H7 (cell line): ENCODE results near the gene CCDC69. TPM values are rescaled to one million over a fixed set of nuclear protein-coding genes. Genes with fewer than 3 reads are reported as not detected.

Experiments used
- DNase-seq: peaks from one replicate; pipeline ENCODE4 v3.0.0; 2012
- H3K27me3 ChIP-seq: 2 replicates; pipeline ENCODE4 v1.6.0; 2011; ENCODE audit warnings: mild to moderate bottlenecking, low read length; ENCODE audit not compliant: control insufficient read depth, insufficient read depth
- H3K36me3 ChIP-seq: replicated peaks from 2 replicates; pipeline ENCODE4 v1.5.1; 2011; ENCODE audit warnings: low read length; ENCODE audit not compliant: control insufficient read depth, insufficient read depth
- H3K4me3 ChIP-seq: 2 replicates; pipeline ENCODE4 v1.5.1; 2011; ENCODE audit warnings: low read depth, mild to moderate bottlenecking, control low read depth, low read length, moderate library complexity; ENCODE audit not compliant: insufficient read depth
- total RNA-seq: library from RNA; depleted of rRNA; stranded (reverse); fragments of >200 nt; shearing (Covaris generic); gene quantifications from 2 replicates; pipeline ENCODE4 v1.2.3, GENCODE V29; 2014

CCDC69 gene
- total RNA-seq, 1 experiment from 2014 or later, result 5.6 TPM

- no peak for DNase-seq
- H3K36me3 ChIP-seq, result no peaks in the 10 kb centered on the region
- no peak overlapping the region for H3K4me3 ChIP-seq
- no peaks in the 10 kb centered on the region for H3K27me3 ChIP-seq
These were observed 64.1 kb downstream of the CCDC69 start for GRCh38 chr5:151159649-151160373.

DNA sequence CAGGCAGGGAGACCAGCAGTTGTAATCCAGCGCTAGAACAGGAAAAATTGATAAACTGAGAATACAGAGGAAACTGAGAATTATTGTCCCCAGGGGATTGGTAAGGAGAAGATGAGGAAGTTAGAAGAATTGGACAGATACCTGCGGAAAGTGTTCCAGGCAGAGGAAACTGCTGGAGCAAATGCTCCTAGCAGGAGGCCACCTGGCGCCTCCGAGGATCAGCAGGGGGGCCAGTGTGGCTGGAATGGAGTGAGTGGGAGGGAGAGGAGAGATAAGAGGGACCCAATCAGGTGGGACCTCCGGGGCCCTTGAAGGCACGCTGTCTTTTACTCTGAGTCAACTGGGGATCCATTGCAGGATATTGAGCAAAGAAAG, 65.6 kb downstream of the CCDC69 start:
- Histone ChIP-seq H3K36me3 (no peaks in the 10 kb centered on the region), H3K4me3 (peak overlapping the region; percentile 89), H3K27me3 (no peaks in the 10 kb centered on the region)
- DNase-seq, result peak; percentile 56

DNA sequence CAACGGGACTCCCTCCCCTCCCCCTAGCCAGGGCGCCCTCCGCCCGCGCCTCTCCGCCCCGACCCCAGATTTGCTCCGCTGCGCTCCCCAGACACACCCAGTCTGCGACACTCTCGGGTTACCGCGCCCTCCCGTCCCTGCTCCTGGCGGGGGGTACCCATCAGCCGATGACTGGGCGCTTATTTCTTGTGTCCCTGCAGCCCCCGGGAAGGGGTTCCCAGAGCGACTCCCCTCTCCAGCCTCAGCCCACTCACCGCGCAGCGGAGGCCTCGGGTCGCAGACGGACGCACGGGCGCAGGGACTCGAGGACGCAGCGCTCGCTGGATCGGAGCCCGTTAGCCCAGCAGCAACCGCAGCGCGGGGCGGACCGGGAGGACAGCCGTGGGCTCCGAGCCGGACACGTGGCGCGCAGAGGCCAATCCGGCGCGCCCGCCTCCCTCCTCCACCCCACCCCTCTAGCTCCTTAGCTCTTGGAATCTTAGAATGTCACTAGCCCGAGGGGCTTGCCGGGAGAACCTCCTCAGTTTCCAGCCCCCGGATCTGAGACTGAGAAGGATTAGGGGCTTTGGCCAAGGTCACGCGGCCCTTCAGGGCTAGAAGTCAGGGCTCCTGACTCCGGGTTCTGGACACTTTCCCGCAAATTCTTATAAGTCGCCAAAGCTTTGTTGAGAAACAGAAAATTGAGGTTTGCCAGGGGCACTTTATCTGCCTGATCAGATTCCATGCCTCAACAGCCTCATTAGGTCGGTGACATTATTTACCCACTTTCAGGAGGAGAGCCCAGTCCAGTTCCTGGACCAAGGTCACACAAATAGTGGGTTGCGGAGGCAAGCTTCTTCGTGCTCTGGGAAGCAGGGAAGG, 66.2 kb downstream of the CCDC69 start, which contains the start of gene ANXA6:
TSS of gene ANXA6 (minus strand) at position 354 of the 861 bp plus-strand sequence. CDS start 9,878 bp downstream, outside the sequence.
- Histone ChIP-seq H3K36me3 (no peaks in the 10 kb centered on the region), H3K27me3 (no peaks in the 10 kb centered on the region), H3K4me3 (peak within 1 kb of the TSS; percentile 89)
- DNase-seq, result peak; percentile 97

DNA sequence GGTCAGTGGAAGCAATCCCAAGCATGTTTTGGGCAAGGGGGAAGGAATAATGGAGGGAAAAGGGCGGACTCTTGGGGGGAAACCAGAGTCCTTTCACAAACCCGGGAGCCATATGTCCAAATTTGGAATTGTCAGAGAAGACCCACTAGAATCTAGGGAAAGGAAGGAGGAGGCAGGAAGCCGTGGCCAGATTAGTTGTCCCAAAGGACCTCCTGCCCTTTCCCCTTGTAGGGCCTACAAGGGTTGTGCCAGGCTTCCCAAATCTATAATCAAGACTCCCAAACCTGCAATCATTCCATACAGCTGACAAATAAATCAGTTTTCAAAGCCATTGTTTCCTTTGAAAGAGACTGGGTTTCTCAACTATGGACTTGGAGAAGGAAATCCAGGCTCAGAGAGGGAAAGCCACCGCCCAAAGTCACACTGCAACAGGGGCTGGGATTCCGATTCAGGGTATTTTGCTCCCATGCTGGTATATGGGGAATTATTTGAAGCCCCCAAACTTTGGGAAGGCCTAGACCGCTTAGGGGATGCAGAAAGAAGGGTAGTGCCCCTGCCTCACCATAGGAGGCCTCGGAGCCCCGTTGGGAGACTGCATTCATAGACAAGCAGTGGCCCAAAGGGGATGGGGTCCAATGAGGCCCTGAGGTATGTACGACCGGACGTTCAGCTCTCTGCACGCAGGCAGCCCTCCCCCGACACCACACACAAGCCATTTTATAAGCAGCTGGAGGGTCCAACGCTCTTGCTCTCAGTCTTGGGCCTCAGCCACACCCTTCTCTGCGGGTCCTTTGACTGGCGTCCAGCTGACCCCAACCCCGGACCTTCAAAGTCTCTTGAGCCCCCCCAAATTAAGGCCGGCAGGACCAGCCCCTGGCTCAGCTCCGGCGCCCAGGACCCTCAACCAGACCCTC, 67.1 kb downstream of the CCDC69 start:
- peak; percentile 70 for DNase-seq
- peak overlapping the region; percentile 89 for H3K4me3 ChIP-seq
- no peaks in the 10 kb centered on the region for H3K36me3 ChIP-seq
- no peaks in the 10 kb centered on the region for H3K27me3 ChIP-seq

- no peaks in the 10 kb centered on the region for H3K27me3 ChIP-seq
- peak; percentile 55 for DNase-seq
- H3K36me3 ChIP-seq, result no peaks in the 10 kb centered on the region
- peak overlapping the region; percentile 3; the same call in 1 of the 2 replicates for H3K4me3 ChIP-seq
These were observed 68.0 kb downstream of the CCDC69 start for GRCh38 chr5:151155775-151156506.

DNA sequence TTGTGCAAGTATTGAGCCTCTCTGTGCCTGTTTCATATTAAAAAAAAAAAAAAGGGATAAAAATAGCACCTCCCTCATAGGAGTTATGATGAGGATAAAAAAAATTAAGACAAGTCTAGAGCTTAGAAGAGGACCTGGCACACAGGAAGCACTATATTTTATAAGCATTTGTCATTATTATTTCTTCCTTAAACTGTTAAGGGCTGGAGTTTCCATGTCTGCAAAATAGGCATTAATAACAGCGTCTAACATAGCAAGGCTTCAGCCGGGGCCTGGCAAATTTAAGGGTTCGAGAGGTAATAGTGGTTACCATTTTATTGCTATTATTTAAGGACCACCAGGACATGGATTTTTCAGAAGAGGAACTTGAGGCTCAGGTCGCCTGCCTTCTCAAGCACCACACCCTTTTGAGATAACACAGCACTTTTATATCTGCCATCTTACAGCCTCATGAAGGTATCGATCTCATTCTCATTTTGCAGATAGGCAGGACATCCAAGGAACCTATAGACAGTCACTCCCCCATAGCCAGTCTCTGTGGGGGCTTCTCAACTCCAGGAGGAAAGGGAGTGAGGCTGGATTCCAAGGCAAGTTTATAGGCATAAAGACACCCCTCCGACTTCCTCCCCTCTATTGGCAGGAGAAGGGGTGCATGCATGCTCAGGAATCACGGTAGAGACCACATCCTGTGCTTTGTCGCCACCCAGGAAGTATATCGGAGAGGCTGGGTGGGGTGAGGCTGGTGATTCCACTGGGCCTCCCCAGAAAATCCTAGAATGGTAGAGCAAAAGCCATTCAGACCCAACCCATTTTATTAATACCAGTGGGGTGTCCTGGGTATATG, 68.7 kb downstream of the CCDC69 start:
- no peak for DNase-seq
- Histone ChIP-seq H3K36me3 (no peaks in the 10 kb centered on the region), H3K4me3 (no peak overlapping the region), H3K27me3 (no peaks in the 10 kb centered on the region)

GRCh38 chr5:151153766-151154272, 70.1 kb downstream of the CCDC69 start:
- Histone ChIP-seq H3K36me3 (no peaks in the 10 kb centered on the region), H3K4me3 (no peak overlapping the region), H3K27me3 (no peaks in the 10 kb centered on the region)
- DNase-seq, result no peak

- DNase-seq, result no peak
- no peaks in the 10 kb centered on the region for H3K27me3 ChIP-seq
- no peaks in the 10 kb centered on the region for H3K36me3 ChIP-seq
- H3K4me3 ChIP-seq, result no peak overlapping the region
These were observed 70.6 kb downstream of the CCDC69 start for GRCh38 chr5:151153300-151153699.

DNA sequence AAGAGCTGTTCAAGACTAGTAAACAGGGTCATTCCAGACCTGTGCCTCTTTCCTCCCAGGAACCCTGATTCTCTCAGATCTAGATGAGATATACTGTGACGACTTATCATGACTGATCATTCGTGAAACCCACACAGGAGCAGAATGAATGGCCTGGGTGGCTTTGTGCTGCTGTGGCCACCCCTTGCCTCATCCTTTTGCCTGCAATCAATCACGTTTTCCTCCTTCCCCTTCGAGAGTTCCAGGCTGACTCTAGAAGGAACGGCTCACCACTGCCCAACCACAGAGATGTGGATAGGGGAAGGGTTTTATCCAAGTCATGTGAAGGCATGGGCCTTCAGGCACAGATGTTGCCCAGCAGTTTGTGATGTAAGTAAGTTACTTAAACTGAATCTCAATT, 72.1 kb downstream of the CCDC69 start:
- no peak overlapping the region for H3K4me3 ChIP-seq
- DNase-seq, result no peak
- H3K27me3 ChIP-seq, result no peaks in the 10 kb centered on the region
- peaks cover 3% of the 10 kb centered on the region; the same call in 1 of the 2 replicates for H3K36me3 ChIP-seq

- Histone ChIP-seq H3K27me3 (no peaks in the 10 kb centered on the region), H3K36me3 (peaks cover 3% of the 10 kb centered on the region; the same call in 1 of the 2 replicates), H3K4me3 (no peak overlapping the region)
- no peak for DNase-seq
These were observed 72.6 kb downstream of the CCDC69 start for GRCh38 chr5:151151263-151151660.

- Histone ChIP-seq H3K36me3 (peaks cover 3% of the 10 kb centered on the region; the same call in 1 of the 2 replicates), H3K4me3 (no peak overlapping the region), H3K27me3 (no peaks in the 10 kb centered on the region)
- no peak for DNase-seq
These were observed 73.2 kb downstream of the CCDC69 start for GRCh38 chr5:151150471-151151262.

- no peak for DNase-seq
- Histone ChIP-seq H3K27me3 (no peaks in the 10 kb centered on the region), H3K36me3 (peaks cover 3% of the 10 kb centered on the region; the same call in 1 of the 2 replicates), H3K4me3 (no peak overlapping the region)
These were observed 75.3 kb downstream of the CCDC69 start for GRCh38 chr5:151148583-151148982.
